DND-41 (cell line): ENCODE measurements around the gene TOX3.

Experiments
- EZH2 ChIP-seq: IDR thresholded peaks from 3 replicates; pipeline ENCODE4 v1.6.1; 2012; ENCODE audit warnings: borderline replicate concordance, low read depth, mild to moderate bottlenecking, moderate library complexity, low read length, inconsistent platforms; ENCODE audit not compliant: severe bottlenecking
- TF ChIP-seq, protein P1 (sequence below): IDR thresholded peaks from 2 replicates; pipeline ENCODE4 v1.5.1; 2012; ENCODE audit warnings: borderline replicate concordance, low read length, moderate library complexity, mild to moderate bottlenecking; ENCODE audit not compliant: poor library complexity, severe bottlenecking; ENCODE audit errors: extremely low read depth

DNA sequence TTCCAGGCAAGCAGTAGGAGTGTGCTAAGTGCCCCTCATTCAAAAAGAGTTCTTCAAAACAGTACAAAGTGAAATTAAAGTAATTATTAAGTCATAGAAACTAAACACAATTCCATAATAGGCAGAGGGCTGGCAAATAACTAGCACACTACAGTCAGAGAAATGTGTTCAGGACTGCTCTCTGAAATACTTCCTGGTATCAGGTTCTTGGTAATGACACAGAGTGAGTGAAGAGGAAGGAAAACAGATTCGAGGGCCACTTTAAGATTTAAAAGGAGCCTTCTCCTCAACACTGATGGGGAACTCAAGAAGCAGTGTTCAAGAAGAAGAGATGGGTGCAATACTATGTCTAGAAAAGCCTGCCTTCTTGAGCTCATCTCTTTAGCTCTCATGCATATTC, 139.2 kb downstream of the TOX3 start:
- TF ChIP-seq EZH2: no peak
- TF ChIP-seq, protein P1, sequence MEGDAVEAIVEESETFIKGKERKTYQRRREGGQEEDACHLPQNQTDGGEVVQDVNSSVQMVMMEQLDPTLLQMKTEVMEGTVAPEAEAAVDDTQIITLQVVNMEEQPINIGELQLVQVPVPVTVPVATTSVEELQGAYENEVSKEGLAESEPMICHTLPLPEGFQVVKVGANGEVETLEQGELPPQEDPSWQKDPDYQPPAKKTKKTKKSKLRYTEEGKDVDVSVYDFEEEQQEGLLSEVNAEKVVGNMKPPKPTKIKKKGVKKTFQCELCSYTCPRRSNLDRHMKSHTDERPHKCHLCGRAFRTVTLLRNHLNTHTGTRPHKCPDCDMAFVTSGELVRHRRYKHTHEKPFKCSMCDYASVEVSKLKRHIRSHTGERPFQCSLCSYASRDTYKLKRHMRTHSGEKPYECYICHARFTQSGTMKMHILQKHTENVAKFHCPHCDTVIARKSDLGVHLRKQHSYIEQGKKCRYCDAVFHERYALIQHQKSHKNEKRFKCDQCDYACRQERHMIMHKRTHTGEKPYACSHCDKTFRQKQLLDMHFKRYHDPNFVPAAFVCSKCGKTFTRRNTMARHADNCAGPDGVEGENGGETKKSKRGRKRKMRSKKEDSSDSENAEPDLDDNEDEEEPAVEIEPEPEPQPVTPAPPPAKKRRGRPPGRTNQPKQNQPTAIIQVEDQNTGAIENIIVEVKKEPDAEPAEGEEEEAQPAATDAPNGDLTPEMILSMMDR: no peak
